Measurements from ENCODE around the gene CEP192. TPM values are rescaled to one million over a fixed set of nuclear protein-coding genes. Genes with fewer than 3 reads are reported as not detected.

CEP192 gene
- total RNA-seq, 1 donor from 2014 or later, result 14.4 TPM

- no peak for TF ChIP-seq CTCF (IDR thresholded peaks at IDR 0.05; ENCODE audit: insufficient read depth, low read length, poor library complexity, severe bottlenecking)
- peaks cover 1% of the 10 kb centered on the region for H3K36me3 ChIP-seq (ENCODE audit: control insufficient read depth, insufficient read depth, low read length)
These were observed 109.9 kb downstream of the CEP192 start for GRCh38 chr18:13100942-13101658.

GRCh38 chr18:13101659-13102197 lies 110.6 kb downstream of the CEP192 start:
- H3K4me3 ChIP-seq (ENCODE audit: low read depth, low read length), result no peak overlapping the region
- no peaks in the 10 kb centered on the region for H3K27me3 ChIP-seq (ENCODE audit: control insufficient read depth, insufficient read depth, low read length)
- no peak for TF ChIP-seq CTCF (IDR thresholded peaks at IDR 0.05; ENCODE audit: insufficient read depth, low read length, poor library complexity, severe bottlenecking)
- no peak for DNase-seq (ENCODE audit: low read depth)
- H3K36me3 ChIP-seq (ENCODE audit: control insufficient read depth, insufficient read depth, low read length), result peaks cover 1% of the 10 kb centered on the region

More at GRCh38 chr18:13100942-13101658, 109.9 kb downstream of the CEP192 start:
- Histone ChIP-seq H3K27me3 (ENCODE audit: control insufficient read depth, insufficient read depth, low read length) (no peaks in the 10 kb centered on the region), H3K4me3 (ENCODE audit: low read depth, low read length) (no peak overlapping the region)
- DNase-seq (ENCODE audit: low read depth), result no peak

GRCh38 chr18:13103366-13103765 lies 112.2 kb downstream of the CEP192 start:
- TF ChIP-seq CTCF (IDR thresholded peaks at IDR 0.05; ENCODE audit: insufficient read depth, low read length, poor library complexity, severe bottlenecking), result peak; percentile 10
- H3K36me3 ChIP-seq (ENCODE audit: control insufficient read depth, insufficient read depth, low read length), result peaks cover 1% of the 10 kb centered on the region
- no peak for DNase-seq (ENCODE audit: low read depth)
- no peaks in the 10 kb centered on the region for H3K27me3 ChIP-seq (ENCODE audit: control insufficient read depth, insufficient read depth, low read length)
- H3K4me3 ChIP-seq (ENCODE audit: low read depth, low read length), result no peak overlapping the region

GRCh38 chr18:13105059-13105458 lies 113.9 kb downstream of the CEP192 start:
- no peak overlapping the region for H3K4me3 ChIP-seq (ENCODE audit: low read depth, low read length)
- no peak for TF ChIP-seq CTCF (IDR thresholded peaks at IDR 0.05; ENCODE audit: insufficient read depth, low read length, poor library complexity, severe bottlenecking)
- no peak for DNase-seq (ENCODE audit: low read depth)
- no peaks in the 10 kb centered on the region for H3K27me3 ChIP-seq (ENCODE audit: control insufficient read depth, insufficient read depth, low read length)
- H3K36me3 ChIP-seq (ENCODE audit: control insufficient read depth, insufficient read depth, low read length), result peaks cover 1% of the 10 kb centered on the region

- Histone ChIP-seq H3K4me3 (ENCODE audit: low read depth, low read length) (no peak overlapping the region), H3K36me3 (ENCODE audit: control insufficient read depth, insufficient read depth, low read length) (peaks cover 1% of the 10 kb centered on the region)
These were observed 115.9 kb downstream of the CEP192 start for GRCh38 chr18:13107074-13107473.

More at GRCh38 chr18:13107074-13107473, 115.9 kb downstream of the CEP192 start:
- TF ChIP-seq CTCF (IDR thresholded peaks at IDR 0.05; ENCODE audit: insufficient read depth, low read length, poor library complexity, severe bottlenecking), result no peak
- no peak for DNase-seq (ENCODE audit: low read depth)
- H3K27me3 ChIP-seq (ENCODE audit: control insufficient read depth, insufficient read depth, low read length), result no peaks in the 10 kb centered on the region
